HT1080 (cell line): Measurements from ENCODE around the gene LRP8. TPM values are rescaled to one million over a fixed set of nuclear protein-coding genes. Genes with fewer than 3 reads are reported as not detected.
A peak's percentile ranks its signal among the peaks of the same experiment; 100 is the strongest.

Experiments
- DNase-seq: peaks from one replicate; pipeline ENCODE4 v3.0.0-alpha.2; 2015; ENCODE audit warnings: low read depth
- total RNA-seq: library from RNA; depleted of rRNA; stranded (reverse); fragments of >200 nt; shearing (Covaris generic); gene quantifications from 2 replicates; pipeline ENCODE4 v1.2.3, GENCODE V29; 2014

The LRP8 gene
- total RNA-seq, 1 experiment from 2014 or later: 65.3 TPM

GRCh38 chr1:53359934-53360276 lies 32.0 kb upstream of the LRP8 start:
- peak; percentile 47 for DNase-seq

- DNase-seq: no peak
These were observed 31.5 kb upstream of the LRP8 start for GRCh38 chr1:53359225-53359933.

DNA sequence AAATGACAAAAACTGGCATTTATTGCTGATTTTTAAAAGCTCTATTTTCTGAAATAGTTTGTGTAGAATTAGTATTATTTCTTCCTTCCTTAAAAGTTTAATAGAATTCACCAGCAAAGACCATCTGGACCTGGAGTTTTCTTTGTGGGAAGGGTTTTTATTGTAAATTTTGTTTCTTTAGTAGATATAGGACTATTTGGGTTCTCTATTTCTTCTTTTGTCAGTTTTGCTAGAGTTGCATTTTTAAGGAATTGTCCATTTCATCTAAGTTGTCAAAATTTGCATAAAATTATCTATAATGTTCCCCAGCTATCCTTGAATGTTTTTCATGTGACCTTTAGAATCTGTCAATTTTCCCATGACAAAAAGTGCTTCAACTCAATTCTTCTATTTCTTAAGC lies 28.8 kb upstream of the LRP8 start:
- no peak for DNase-seq

DNA sequence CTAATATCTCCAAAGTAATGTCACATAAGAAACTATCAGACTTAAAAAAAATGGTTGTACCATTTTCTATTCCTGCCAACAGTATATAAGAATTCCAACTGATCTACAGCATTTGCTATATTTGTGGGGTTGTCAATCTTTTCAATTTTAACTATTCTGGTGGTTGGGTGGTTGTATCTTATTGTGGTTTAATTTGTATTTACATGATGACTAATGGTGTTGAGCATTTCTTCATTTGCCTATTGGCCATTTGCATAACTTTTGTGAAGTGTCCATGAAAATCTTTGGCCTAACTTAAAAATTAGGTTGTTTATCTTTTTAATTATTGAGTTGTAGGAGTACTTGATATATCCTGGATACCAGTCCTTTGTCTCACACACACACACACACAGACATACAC lies 26.2 kb upstream of the LRP8 start:
- no peak for DNase-seq

DNA sequence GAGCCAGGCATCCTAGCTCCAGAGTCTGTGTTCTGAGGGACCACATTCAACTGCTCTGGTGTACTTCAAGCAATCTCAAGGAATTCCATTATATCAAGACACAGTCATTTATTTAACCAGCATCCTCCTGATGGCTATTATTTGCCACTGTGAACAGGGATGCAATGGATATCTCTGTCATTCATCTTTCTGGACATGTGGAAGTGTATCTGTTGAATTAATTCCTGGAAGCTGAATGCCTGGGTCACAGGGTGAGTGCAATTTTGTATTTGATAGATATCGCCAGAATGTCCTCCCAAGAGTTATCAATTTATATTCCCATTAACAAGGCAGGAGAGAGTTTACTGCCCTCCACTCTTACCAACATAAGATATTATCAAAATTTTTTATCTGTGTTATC lies 24.7 kb upstream of the LRP8 start:
- DNase-seq: no peak

- DNase-seq: no peak
These were observed 23.2 kb upstream of the LRP8 start for GRCh38 chr1:53350853-53351767.

GRCh38 chr1:53349968-53350852 lies 22.3 kb upstream of the LRP8 start:
- DNase-seq: no peak

- no peak for DNase-seq
These were observed 21.5 kb upstream of the LRP8 start for GRCh38 chr1:53349369-53349835.

DNA sequence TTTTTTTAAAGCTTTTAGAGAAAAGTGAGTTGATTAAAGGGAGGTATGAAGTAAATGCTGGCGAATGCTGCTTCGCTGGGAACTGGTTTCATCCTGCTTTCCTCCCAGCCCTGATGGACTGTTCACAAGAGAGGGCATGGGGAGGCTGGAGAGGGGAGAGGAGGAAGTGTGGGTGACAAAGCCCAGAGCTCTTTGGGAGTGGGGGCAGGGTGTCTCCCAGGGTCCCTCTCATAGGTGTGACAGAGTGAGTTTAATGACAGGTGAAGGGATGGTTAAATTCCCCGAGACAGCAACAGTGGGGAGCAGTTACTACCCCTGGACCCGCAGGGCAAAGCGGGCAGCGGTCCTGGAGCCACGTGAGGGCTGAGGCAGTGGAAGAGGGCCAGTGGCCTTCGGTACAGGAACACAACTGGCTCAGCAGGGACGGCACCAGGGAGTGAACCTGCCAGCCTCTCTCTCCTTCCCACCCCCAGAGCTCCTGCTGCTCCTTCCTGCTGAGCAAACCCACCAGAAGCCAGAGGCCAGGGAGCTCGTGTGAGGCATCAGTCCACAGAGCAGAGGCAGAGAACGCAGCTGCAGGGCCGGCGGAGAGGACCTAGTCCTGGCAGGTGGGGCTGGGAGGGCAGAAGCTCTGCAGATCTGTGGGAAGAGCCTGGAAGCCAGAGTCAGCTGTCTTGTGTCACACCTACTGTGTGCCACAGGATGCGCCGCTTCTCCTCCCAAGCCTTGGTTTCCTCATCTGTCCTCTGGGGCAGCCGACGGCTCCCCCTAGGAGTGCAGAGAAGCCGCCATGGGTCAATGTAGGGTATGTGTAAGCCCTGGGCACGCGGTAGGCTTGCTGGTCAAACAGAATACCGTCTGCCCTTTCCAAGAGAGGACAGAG lies 20.9 kb upstream of the LRP8 start:
- no peak for DNase-seq

- no peak for DNase-seq
These were observed 18.9 kb upstream of the LRP8 start for GRCh38 chr1:53346814-53347176.

DNA sequence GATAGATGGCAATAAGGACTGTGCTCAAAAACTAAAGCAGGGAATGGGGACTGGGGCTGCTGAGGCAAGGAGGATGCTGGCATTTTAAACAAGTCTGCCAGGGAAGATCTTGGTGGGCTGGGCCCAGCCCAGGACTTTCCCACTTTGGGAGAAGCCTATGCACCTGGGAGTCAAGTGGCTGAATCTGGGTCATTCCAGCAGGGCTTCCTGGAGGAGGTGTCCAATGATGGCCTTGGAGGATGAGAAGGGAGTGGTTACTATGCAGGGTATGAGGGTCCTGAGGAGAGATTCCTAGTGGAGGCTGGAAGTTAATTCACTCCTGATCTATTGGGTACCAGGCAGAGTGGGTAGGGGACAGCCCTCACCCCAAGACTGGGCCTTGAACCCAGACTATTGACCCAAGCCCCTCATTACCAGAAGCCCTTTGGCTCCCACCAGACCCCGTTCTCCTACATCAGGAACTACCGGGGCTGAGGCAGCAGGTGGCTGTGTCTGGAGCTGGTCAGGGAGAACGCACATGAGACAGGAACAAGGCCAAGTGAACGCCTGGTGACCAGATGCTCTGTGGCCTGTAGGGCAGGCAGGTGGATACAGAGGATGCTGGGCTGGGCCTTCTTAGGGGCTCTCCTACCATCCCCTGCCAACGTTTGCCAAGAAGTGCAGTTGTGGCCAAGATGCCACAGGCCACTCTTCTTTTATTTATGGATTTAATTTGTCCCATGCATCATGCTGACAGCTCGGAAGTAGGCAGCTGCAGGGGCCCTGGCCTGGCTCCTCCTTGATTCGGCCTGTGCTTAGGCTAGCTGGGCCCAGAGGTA lies 18.3 kb upstream of the LRP8 start:
- no peak for DNase-seq

GRCh38 chr1:53344921-53345838 lies 17.3 kb upstream of the LRP8 start:
- no peak for DNase-seq

- DNase-seq: no peak
These were observed 16.2 kb upstream of the LRP8 start for GRCh38 chr1:53343831-53344668.

GRCh38 chr1:53342735-53343470 lies 15.0 kb upstream of the LRP8 start:
- no peak for DNase-seq

DNA sequence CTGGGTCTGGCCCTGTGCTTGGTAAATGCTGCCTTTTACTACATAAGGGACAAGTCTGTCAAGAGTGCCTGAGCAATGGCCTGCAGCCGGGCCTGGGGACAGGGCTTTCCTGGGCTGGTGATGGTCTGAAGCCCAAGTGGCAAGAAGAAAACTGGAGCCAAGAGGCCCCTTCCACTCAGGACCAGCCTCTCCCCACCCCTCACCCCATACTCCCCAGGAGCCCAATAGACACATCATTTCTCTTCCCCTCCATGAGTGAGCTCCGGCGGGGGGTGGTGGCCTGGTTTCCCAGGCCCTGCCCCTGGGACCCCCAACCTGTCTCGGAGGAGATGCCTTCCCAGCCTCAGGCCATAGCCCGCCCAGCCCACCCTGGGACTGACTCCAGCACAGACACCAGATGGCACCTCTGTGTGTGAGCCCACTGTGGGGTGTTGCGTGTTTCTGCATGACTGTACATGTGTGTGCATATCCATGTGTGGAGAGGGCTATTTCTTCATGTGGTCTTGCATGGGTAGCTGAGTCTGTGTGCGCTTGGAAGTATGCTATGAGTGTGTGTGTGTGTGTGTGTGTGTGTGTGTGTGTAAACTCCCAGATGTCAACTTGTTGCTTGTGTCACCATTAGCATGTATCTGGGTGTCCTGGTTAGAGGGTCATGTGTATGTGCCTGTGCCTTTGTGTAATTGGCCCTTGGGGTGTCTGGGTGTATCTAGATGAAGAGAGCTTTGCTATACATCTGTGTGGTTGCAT lies 14.3 kb upstream of the LRP8 start:
- no peak for DNase-seq

- no peak for DNase-seq
These were observed 13.6 kb upstream of the LRP8 start for GRCh38 chr1:53341521-53341895.
